ENCODE measurements around the gene MIGA2. TPM values are rescaled to one million over a fixed set of nuclear protein-coding genes. Genes with fewer than 3 reads are reported as not detected.

MIGA2 gene
- total and polyA plus RNA-seq, 2 of the 4 experiments (the other 2 are of a cell fraction): 12.5 to 25.3 TPM

- Histone ChIP-seq H4K5ac (ENCODE audit: low read depth, low read length) (no peak overlapping the region), H3K14ac (replicated peaks; ENCODE audit: low read depth, low read length) (no peak overlapping the region), H3K4ac (ENCODE audit: low read depth, low read length) (no peak overlapping the region), H3K79me1 (ENCODE audit: low read depth in 1 of 2, low read length in 2 of 2) (no peaks in the 10 kb centered on the region), H2BK20ac (ENCODE audit: low read depth, low read length) (no peak overlapping the region), H4K91ac (ENCODE audit: insufficient read depth, low read depth, low read length) (no peak overlapping the region), H2BK15ac (ENCODE audit: low read depth, low read length) (no peak overlapping the region), H2BK120ac (ENCODE audit: low read depth, low read length) (no peak overlapping the region), H3K9ac (ENCODE audit: low read depth, low read length) (no peak overlapping the region), H4K20me1 (ENCODE audit: insufficient read depth, low read length) (no peaks in the 10 kb centered on the region), H3K36me3 (ENCODE audit: control insufficient read depth, insufficient read depth, low read length) (peaks cover 33% of the 10 kb centered on the region), H3K56ac (ENCODE audit: extremely low read depth, insufficient read depth, low read length) (no peak overlapping the region), H3K4me1 (ENCODE audit: control insufficient read depth, insufficient read depth, low read length) (no peaks in the 10 kb centered on the region), H3K4me3 (ENCODE audit: insufficient read depth, low read depth, low read length) (no peak overlapping the region), H2AFZ (replicated peaks; ENCODE audit: low read length, poor library complexity) (no peak overlapping the region), H2AK5ac (ENCODE audit: low read depth, low read length) (no peak overlapping the region), H2BK5ac (ENCODE audit: low read depth, low read length, poor library complexity, severe bottlenecking) (no peak overlapping the region), H4K8ac (ENCODE audit: low read depth in 2 of 2, low read length in 2 of 2) (no peak overlapping the region), H3K27me3 (ENCODE audit: control insufficient read depth, insufficient read depth, low read length) (no peaks in the 10 kb centered on the region), H3K18ac (ENCODE audit: low read depth, low read length) (no peak overlapping the region), H3K23ac (ENCODE audit: low read depth, low read length) (no peak overlapping the region), H3K9me1 (ENCODE audit: insufficient read depth, low read length) (no peaks in the 10 kb centered on the region), H3K27ac (ENCODE audit: insufficient read depth, low read length) (no peak overlapping the region), H2AK9ac (replicated peaks; ENCODE audit: low read depth, low read length, poor library complexity) (no peak overlapping the region), H3K4me2 (ENCODE audit: low read depth, low read length) (no peak overlapping the region), H3K9me3 (ENCODE audit: control insufficient read depth, insufficient read depth, low read length) (no peaks in the 10 kb centered on the region)
- ATAC-seq (ENCODE audit: low read depth) (no peak), DNase-seq (no peak)
- POLR2A ChIA-PET (ENCODE audit: unreplicated experiment): no interaction called here
- no peak for TF ChIP-seq POLR2A (IDR thresholded peaks at IDR 0.05; ENCODE audit: low read depth, low read length)
- TF ChIP-seq NFE2L2 (IDR thresholded peaks at IDR 0.05; ENCODE audit: low read depth, low read length): no peak
- TF ChIP-seq CEBPB (IDR thresholded peaks at IDR 0.05; ENCODE audit: low read depth, low read length): no peak
- TF ChIP-seq FOS (IDR thresholded peaks at IDR 0.05; ENCODE audit: low read depth, low read length): no peak
- no peak for TF ChIP-seq USF2 (IDR thresholded peaks at IDR 0.05; ENCODE audit: low read depth, low read length)
- TF ChIP-seq CHD1 (IDR thresholded peaks at IDR 0.05; ENCODE audit: low read depth, low read length): no peak
- TF ChIP-seq SMC3 (IDR thresholded peaks at IDR 0.05; ENCODE audit: low read depth, low read length): no peak
- TF ChIP-seq RCOR1 (IDR thresholded peaks at IDR 0.05; ENCODE audit: insufficient replicate concordance, low read length): no peak
- TF ChIP-seq RAD21 (IDR thresholded peaks at IDR 0.05; ENCODE audit: low read length): no peak
- TF ChIP-seq BHLHE40 (IDR thresholded peaks at IDR 0.05; ENCODE audit: low read depth, low read length): no peak
- TF ChIP-seq RFX5 (IDR thresholded peaks at IDR 0.05; ENCODE audit: low read depth, low read length): no peak
- TF ChIP-seq ELK1 (IDR thresholded peaks at IDR 0.05; ENCODE audit: borderline replicate concordance, low read depth, low read length): no peak
- TF ChIP-seq, protein P1, sequence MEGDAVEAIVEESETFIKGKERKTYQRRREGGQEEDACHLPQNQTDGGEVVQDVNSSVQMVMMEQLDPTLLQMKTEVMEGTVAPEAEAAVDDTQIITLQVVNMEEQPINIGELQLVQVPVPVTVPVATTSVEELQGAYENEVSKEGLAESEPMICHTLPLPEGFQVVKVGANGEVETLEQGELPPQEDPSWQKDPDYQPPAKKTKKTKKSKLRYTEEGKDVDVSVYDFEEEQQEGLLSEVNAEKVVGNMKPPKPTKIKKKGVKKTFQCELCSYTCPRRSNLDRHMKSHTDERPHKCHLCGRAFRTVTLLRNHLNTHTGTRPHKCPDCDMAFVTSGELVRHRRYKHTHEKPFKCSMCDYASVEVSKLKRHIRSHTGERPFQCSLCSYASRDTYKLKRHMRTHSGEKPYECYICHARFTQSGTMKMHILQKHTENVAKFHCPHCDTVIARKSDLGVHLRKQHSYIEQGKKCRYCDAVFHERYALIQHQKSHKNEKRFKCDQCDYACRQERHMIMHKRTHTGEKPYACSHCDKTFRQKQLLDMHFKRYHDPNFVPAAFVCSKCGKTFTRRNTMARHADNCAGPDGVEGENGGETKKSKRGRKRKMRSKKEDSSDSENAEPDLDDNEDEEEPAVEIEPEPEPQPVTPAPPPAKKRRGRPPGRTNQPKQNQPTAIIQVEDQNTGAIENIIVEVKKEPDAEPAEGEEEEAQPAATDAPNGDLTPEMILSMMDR (conservative IDR thresholded peaks at IDR 0.05; ENCODE audit: low read depth, low read length): no peak
- no peak for TF ChIP-seq MXI1 (IDR thresholded peaks at IDR 0.05; ENCODE audit: borderline replicate concordance, low read depth, low read length)
- TF ChIP-seq MAFK (IDR thresholded peaks at IDR 0.05; ENCODE audit: low read depth, low read length): no peak
- in situ Hi-C loops (cut with MboI; ENCODE audit: low sequenced_read_pairs) (no loop called here), intact Hi-C loops (cut with micrococcal nuclease) (no loop called here), dilution Hi-C loops (cut with HindIII; ENCODE audit: low sequenced_read_pairs, unreplicated experiment) (no loop called here)
- CTCF ChIA-PET: no interaction called here
- BruUV-seq (replicated peaks): no TSS peak
- WGBS, 2 experiments (ENCODE audit: extremely low coverage in 2 of 2, insufficient read length in 1 of 2): 94% methylated on average over 5 of the region's 7 CpGs; no CpG with 5 or more reads in 1 of the 2 experiments
Measured at GRCh38 chr9:129101279-129101678, 64.9 kb downstream of the MIGA2 start.

Data from IMR-90 (cell line).